IMR-90 (cell line): ENCODE data around the gene MRPL20. TPM values are rescaled to one million over a fixed set of nuclear protein-coding genes. Genes with fewer than 3 reads are reported as not detected.
A peak's percentile ranks its signal among the peaks of the same experiment; 100 is the strongest.

Experiments used
- SMC3 ChIP-seq: fragments of 150-350 bp; IDR thresholded peaks from 2 replicates; pipeline ENCODE4 v1.6.1; 2016; ENCODE audit warnings: low read depth, mild to moderate bottlenecking, antibody characterized with exemption, low read length, moderate library complexity
- USF2 ChIP-seq: fragments of 150-350 bp; IDR thresholded peaks from 2 replicates; pipeline ENCODE4 v1.6.1; 2017; ENCODE audit warnings: mild to moderate bottlenecking, antibody characterized with exemption, low read length, low read depth
- polyA plus RNA-seq, 3 experiments: library from polyadenylated mRNA; depleted of rRNA; stranded (reverse); fragments of >200 nt; gene quantifications; 2 replicates each; pipeline ENCODE4 v1.2.3, GENCODE V29; 2012; ENCODE audit warnings: low replicate concordance in 1 of 3
- total RNA-seq: library from RNA; depleted of rRNA; stranded (reverse); fragments of >200 nt; gene quantifications from 2 replicates; pipeline ENCODE4 v1.2.3, GENCODE V29; 2012

MRPL20 gene
- total and polyA plus RNA-seq, 2 of the 4 experiments (the other 2 are of a cell fraction), result 141 to 157 TPM

DNA sequence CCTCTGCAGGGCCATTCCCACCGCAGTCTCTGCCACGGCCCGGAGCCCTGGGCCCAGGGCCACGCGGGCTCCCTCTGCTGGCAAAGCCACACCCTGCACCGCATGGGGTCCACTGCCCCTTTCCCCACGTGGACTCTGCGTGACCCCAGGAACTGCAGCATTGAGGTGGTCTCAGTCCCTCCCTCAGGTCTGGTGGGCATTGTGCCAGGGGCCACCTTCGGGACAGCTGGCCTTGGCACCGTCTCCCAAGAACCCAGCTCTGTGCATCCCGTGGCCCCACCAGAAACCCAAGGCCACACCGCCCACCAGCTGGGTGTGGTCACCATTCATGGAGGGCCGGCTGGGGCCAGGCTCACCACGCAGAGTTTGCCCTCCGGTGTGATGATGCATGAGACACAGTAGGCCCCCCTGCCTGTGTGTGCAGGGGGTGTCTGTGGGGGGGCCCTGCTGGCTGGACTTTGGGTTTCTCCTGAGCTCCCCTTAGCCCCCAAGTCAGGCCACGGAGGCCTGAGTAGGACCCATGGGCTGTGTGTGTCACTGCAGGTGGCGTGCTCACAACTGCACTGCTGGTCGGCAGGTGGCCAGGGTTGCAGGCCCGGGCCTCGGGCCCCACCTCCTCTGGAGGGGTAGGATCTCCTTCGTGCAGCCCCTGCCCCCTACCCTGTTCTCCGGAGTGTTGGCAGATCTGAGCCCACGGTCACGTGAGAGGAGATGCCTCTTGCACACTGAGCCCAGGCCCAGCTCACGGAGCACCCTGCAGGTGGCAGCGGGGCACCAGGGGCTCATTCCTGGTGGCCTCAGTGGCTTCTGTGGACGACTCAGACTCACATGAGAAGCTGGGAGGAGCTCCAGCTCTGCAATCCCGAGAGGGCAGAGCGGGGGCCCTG is 34.2 kb upstream of the MRPL20 start (continued):
- 0 out of 2 replicates have a peak, but pooled peaks have one; percentile 13 for TF ChIP-seq USF2
- peak; percentile 71 for TF ChIP-seq SMC3
